SK-N-SH (cell line): Measurements from ENCODE around the gene KCTD5.

ENCODE experiments used
- FOSL2 ChIP-seq: IDR thresholded peaks from 2 replicates; pipeline ENCODE4 v1.4.0; 2012; ENCODE audit warnings: low read depth, mild to moderate bottlenecking, moderate library complexity, borderline replicate concordance
- FOXM1 ChIP-seq: IDR thresholded peaks from 2 replicates; pipeline ENCODE4 v1.4.0; 2012; ENCODE audit warnings: low read depth, mild to moderate bottlenecking
- GABPA ChIP-seq: IDR thresholded peaks from 2 replicates; pipeline ENCODE4 v1.4.0; 2012; ENCODE audit warnings: low read depth, mild to moderate bottlenecking
- POLR2AphosphoS5 ChIP-seq: IDR thresholded peaks from 2 replicates; pipeline ENCODE4 v1.6.1; 2012; ENCODE audit warnings: low read depth, low read length
- RCOR1 ChIP-seq: fragments of 150-350 bp; IDR thresholded peaks from 2 replicates; pipeline ENCODE4 v1.6.1; 2017; ENCODE audit warnings: antibody characterized with exemption, low read length
- SIN3A ChIP-seq: IDR thresholded peaks from 2 replicates; pipeline ENCODE4 v1.6.1; 2012; ENCODE audit warnings: low read depth, mild to moderate bottlenecking, low read length, moderate library complexity, borderline replicate concordance
- TF ChIP-seq, protein P1 (sequence below): fragments of 200-600 bp; sonication (generic); IDR thresholded peaks from 2 replicates; pipeline ENCODE4 v1.6.1; 2017; ENCODE audit warnings: antibody characterized with exemption, mild to moderate bottlenecking, moderate library complexity
- TF ChIP-seq, protein P2 (sequence below): IDR thresholded peaks from 2 replicates; pipeline ENCODE4 v1.4.0; 2012; ENCODE audit warnings: low read depth, borderline replicate concordance
- TF ChIP-seq, protein P3 (sequence below): IDR thresholded peaks from 2 replicates; pipeline ENCODE4 v1.6.1; 2012; ENCODE audit warnings: mild to moderate bottlenecking, low read depth, low read length, moderate library complexity

DNA sequence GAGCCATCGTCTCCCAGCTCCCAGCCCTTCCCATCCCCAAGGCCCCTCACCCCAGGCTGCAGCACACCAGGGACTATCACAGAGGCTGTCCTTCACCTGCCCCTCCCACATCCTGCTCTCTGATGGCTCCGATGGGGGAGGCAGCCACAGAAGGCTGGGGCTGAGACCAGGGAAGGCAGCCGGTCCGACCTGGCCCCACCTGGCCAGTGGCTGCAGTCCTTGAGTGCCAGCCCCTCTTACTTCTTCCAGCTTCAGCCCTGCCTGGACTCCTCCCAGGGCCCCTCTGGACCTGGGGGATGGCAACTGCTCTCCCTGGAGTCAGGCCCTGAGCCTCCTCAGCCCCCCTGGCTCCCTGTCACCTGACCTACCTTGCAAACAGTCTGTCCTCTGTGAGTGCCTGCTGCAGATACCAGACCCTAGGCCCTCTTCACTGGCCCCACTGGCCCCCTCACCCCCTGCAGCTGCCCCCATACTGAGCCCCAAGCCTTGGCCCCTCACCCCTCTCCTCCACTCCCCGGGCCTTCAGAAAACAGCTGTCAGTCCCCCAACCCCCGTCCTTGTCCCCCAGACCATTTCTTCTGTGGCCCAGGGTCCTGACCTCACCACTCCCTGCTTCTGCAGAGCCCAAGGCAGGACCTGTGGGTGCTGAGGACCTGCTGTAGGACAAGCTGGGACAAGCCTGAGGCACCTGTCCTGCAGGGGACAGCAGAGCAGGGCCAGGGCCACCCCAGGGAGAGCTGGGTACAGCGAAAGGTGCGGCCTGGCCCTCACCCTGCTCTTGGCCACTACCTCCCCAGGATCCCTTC lies 57.5 kb downstream of the KCTD5 start:
- TF ChIP-seq GABPA (no peak), FOXM1 (no peak), POLR2AphosphoS5 (no peak), SIN3A (no peak), FOSL2 (no peak), RCOR1 (no peak)
- TF ChIP-seq, protein P1, sequence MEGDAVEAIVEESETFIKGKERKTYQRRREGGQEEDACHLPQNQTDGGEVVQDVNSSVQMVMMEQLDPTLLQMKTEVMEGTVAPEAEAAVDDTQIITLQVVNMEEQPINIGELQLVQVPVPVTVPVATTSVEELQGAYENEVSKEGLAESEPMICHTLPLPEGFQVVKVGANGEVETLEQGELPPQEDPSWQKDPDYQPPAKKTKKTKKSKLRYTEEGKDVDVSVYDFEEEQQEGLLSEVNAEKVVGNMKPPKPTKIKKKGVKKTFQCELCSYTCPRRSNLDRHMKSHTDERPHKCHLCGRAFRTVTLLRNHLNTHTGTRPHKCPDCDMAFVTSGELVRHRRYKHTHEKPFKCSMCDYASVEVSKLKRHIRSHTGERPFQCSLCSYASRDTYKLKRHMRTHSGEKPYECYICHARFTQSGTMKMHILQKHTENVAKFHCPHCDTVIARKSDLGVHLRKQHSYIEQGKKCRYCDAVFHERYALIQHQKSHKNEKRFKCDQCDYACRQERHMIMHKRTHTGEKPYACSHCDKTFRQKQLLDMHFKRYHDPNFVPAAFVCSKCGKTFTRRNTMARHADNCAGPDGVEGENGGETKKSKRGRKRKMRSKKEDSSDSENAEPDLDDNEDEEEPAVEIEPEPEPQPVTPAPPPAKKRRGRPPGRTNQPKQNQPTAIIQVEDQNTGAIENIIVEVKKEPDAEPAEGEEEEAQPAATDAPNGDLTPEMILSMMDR: no peak
- TF ChIP-seq, protein P2, sequence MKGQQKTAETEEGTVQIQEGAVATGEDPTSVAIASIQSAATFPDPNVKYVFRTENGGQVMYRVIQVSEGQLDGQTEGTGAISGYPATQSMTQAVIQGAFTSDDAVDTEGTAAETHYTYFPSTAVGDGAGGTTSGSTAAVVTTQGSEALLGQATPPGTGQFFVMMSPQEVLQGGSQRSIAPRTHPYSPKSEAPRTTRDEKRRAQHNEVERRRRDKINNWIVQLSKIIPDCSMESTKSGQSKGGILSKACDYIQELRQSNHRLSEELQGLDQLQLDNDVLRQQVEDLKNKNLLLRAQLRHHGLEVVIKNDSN: no peak
- TF ChIP-seq, protein P3, sequence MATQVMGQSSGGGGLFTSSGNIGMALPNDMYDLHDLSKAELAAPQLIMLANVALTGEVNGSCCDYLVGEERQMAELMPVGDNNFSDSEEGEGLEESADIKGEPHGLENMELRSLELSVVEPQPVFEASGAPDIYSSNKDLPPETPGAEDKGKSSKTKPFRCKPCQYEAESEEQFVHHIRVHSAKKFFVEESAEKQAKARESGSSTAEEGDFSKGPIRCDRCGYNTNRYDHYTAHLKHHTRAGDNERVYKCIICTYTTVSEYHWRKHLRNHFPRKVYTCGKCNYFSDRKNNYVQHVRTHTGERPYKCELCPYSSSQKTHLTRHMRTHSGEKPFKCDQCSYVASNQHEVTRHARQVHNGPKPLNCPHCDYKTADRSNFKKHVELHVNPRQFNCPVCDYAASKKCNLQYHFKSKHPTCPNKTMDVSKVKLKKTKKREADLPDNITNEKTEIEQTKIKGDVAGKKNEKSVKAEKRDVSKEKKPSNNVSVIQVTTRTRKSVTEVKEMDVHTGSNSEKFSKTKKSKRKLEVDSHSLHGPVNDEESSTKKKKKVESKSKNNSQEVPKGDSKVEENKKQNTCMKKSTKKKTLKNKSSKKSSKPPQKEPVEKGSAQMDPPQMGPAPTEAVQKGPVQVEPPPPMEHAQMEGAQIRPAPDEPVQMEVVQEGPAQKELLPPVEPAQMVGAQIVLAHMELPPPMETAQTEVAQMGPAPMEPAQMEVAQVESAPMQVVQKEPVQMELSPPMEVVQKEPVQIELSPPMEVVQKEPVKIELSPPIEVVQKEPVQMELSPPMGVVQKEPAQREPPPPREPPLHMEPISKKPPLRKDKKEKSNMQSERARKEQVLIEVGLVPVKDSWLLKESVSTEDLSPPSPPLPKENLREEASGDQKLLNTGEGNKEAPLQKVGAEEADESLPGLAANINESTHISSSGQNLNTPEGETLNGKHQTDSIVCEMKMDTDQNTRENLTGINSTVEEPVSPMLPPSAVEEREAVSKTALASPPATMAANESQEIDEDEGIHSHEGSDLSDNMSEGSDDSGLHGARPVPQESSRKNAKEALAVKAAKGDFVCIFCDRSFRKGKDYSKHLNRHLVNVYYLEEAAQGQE: no peak
